Neutrophil (primary cell): ENCODE results near the gene OR11A1.

Source experiments
- H3K27ac ChIP-seq: fragments of 200-600 bp; sonication (generic); 2 replicates; pipeline ENCODE4 v1.5.1; 2016; ENCODE audit warnings: mild to moderate bottlenecking, moderate library complexity
- H3K27me3 ChIP-seq: fragments of 200-600 bp; sonication (generic); 2 replicates; pipeline ENCODE4 v1.6.0; 2016; ENCODE audit warnings: mild to moderate bottlenecking
- H3K36me3 ChIP-seq: fragments of 200-600 bp; sonication (generic); 2 replicates; pipeline ENCODE4 v1.5.1; 2017
- H3K4me1 ChIP-seq, 2 experiments: fragments of 200-600 bp in 1 of 2; sonication (generic) in 1 of 2; 1 replicate in 1 of 2; 2 replicates in 1 of 2; pipeline versions ENCODE4 v1.5.1 to v1.6.1; 2013 to 2016; ENCODE audit warnings: low read depth in 1 of 2, low read length in 1 of 2, mild to moderate bottlenecking in 1 of 2, moderate library complexity in 1 of 2; ENCODE audit not compliant: control insufficient read depth in 1 of 2, insufficient read depth in 1 of 2
- H3K4me3 ChIP-seq, 2 experiments: fragments of 200-600 bp in 1 of 2; sonication (generic) in 1 of 2; 1 replicate in 1 of 2; 2 replicates in 1 of 2; pipeline ENCODE4 v1.5.1; 2013 to 2016; ENCODE audit warnings: low read depth in 1 of 2, low read length in 1 of 2, mild to moderate bottlenecking in 1 of 2, moderate library complexity in 1 of 2
- H3K9me3 ChIP-seq: fragments of 200-600 bp; sonication (generic); 2 replicates; pipeline ENCODE4 v1.5.1; 2016
- TF ChIP-seq, protein P1 (sequence below): fragments of 200-600 bp; sonication (generic); IDR thresholded peaks from 2 replicates; pipeline ENCODE4 v1.5.1; 2016; ENCODE audit warnings: antibody characterized with exemption

The OR11A1 gene

DNA sequence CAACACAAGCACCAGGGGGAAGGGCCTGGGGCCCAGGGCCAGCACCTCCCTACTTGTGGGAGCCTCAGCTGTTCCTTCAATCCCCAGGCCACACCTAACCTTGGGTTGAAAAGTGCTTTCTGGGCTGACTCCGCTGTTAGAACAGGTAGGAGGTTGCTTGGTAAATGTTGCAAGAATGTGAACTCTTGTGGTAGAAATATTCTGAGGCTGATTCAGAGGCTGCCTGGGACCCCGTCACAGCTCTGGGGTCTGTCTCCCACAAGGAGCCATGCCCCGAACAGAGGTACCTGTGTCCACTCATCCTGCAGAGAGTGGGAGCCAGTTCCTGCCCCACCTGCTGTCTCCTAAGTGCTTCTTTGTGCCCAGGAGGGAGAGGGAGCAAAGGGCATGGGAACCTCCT, 45.3 kb upstream of the OR11A1 start:
- TF ChIP-seq, protein P1, sequence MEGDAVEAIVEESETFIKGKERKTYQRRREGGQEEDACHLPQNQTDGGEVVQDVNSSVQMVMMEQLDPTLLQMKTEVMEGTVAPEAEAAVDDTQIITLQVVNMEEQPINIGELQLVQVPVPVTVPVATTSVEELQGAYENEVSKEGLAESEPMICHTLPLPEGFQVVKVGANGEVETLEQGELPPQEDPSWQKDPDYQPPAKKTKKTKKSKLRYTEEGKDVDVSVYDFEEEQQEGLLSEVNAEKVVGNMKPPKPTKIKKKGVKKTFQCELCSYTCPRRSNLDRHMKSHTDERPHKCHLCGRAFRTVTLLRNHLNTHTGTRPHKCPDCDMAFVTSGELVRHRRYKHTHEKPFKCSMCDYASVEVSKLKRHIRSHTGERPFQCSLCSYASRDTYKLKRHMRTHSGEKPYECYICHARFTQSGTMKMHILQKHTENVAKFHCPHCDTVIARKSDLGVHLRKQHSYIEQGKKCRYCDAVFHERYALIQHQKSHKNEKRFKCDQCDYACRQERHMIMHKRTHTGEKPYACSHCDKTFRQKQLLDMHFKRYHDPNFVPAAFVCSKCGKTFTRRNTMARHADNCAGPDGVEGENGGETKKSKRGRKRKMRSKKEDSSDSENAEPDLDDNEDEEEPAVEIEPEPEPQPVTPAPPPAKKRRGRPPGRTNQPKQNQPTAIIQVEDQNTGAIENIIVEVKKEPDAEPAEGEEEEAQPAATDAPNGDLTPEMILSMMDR = no peak
- no peaks in the 10 kb centered on the region for H3K9me3 ChIP-seq
- H3K36me3 ChIP-seq = no peaks in the 10 kb centered on the region
- no peak overlapping the region for H3K27ac ChIP-seq
- H3K4me3 ChIP-seq = no peak overlapping the region
- H3K27me3 ChIP-seq = no peaks in the 10 kb centered on the region
- no peaks in the 10 kb centered on the region for H3K4me1 ChIP-seq

DNA sequence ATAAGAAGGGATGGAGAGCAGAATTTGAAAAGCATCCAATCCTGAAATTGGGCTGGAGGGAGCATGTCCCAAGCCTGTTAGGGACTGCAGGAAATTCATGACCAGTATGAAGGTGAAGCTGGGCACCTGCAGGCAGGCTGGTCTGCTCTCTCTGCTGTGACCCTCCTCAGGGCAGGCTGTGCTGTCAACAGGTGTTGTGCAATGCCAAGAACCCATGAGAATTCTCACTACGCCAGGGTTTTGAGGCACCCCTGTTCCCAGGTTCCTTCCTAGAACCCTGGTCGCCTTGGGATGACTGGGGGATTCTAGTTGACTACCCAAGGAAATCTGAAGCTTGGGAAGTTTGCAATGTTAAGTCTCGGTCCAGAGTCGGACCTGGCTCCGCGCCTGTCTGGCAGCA, 44.2 kb upstream of the OR11A1 start:
- Histone ChIP-seq H3K9me3 (no peaks in the 10 kb centered on the region), H3K27me3 (no peaks in the 10 kb centered on the region), H3K4me1 (no peaks in the 10 kb centered on the region), H3K4me3 (no peak overlapping the region), H3K36me3 (no peaks in the 10 kb centered on the region), H3K27ac (no peak overlapping the region)
- TF ChIP-seq, protein P1 = no peak

DNA sequence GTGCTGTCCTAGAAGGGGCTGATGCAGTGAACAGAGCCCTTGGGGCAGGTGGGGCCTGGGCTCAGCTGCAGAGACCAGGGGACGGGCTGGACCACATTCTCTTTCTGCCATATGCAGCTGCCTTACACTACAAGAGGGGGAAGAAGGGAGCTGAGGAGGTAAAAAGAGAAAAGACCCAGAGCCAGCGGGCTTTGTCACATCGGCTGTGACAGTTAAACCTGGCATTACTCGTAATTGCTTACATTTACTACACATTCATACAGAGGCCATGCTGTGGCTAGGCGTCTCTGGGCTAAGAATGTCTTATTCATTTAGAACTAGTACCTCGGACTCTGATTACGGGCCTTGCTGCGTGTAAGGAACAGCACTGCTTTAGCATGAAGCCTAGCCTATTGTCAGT, 43.7 kb upstream of the OR11A1 start:
- Histone ChIP-seq H3K27me3 (no peaks in the 10 kb centered on the region), H3K27ac (no peak overlapping the region), H3K36me3 (no peaks in the 10 kb centered on the region), H3K4me3 (no peak overlapping the region), H3K9me3 (no peaks in the 10 kb centered on the region), H3K4me1 (no peaks in the 10 kb centered on the region)
- TF ChIP-seq, protein P1 = no peak

DNA sequence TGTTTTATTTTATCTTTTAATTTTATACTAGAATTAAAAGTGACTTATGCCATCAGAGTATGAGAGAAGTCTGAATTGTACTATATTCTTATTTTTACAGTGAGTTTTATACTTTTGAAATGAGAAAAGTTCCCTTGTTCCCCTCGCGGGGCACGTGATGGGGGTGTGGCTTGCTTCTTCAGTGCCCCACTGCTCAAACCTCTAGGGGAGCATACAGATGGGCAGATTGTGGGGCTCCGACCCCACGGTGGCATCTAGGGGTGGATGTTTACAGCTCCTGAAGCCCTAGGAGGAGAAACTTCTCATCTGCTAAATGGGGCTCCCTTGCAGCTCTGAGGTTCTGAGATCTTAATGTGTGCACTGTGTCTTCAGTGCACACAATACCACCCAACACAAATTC, 42.8 kb upstream of the OR11A1 start:
- H3K9me3 ChIP-seq = no peaks in the 10 kb centered on the region
- no peak overlapping the region for H3K4me3 ChIP-seq
- TF ChIP-seq, protein P1 = no peak
- H3K27me3 ChIP-seq = no peaks in the 10 kb centered on the region
- H3K4me1 ChIP-seq = no peaks in the 10 kb centered on the region
- H3K27ac ChIP-seq = no peak overlapping the region
- no peaks in the 10 kb centered on the region for H3K36me3 ChIP-seq

DNA sequence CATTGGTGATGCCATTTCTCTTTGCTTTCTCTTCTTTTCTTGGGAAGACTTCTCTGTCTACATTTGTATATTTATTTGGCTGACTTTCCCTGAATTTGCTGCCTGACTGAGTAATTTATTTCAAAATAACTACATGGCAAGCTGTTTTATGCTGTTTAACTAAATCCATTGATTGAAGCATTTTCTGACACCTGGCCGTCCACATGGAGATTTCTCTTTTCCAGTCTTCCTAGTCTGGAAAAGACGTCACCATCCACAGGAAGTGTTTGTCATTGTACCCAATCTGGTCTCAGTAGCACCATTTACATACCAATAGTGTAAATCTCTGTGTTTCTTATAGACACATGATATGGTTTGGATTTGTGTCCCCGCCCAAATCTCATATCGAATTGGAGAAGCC, 40.1 kb upstream of the OR11A1 start:
- TF ChIP-seq, protein P1 = no peak

DNA sequence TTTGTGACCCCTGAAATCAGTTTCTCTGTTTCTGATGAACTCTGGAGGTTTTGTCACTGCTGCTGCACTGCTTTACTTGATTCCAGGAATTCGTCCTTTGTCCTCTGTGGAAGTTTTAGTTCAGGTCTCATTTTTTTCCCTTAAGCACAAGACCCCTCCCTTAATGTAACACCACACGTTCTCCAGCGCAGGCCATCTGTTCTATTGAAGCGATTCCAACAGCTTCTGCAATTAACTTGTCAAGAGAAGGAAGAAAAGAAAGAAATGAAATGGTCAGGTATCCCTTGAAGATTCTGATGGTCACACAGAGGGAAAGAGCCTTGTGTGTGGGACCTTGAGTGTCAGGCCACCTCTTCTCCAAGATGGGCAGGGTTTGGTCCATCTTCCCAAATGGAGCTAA, 38.7 kb upstream of the OR11A1 start:
- H3K27ac ChIP-seq = no peak overlapping the region
- H3K4me1 ChIP-seq = peaks cover under 1 to 1% of the 10 kb centered on the region in 2 experiments
- H3K36me3 ChIP-seq = no peaks in the 10 kb centered on the region
- TF ChIP-seq, protein P1 = no peak
- no peaks in the 10 kb centered on the region for H3K9me3 ChIP-seq
- H3K4me3 ChIP-seq = no peak overlapping the region
- no peaks in the 10 kb centered on the region for H3K27me3 ChIP-seq

More for the DNA sequence above, 40.1 kb upstream of the OR11A1 start:
- H3K4me3 ChIP-seq = no peak overlapping the region
- no peaks in the 10 kb centered on the region for H3K9me3 ChIP-seq
- no peaks in the 10 kb centered on the region for H3K36me3 ChIP-seq
- no peaks in the 10 kb centered on the region for H3K27me3 ChIP-seq
- H3K27ac ChIP-seq = no peak overlapping the region
- no peaks in the 10 kb centered on the region for H3K4me1 ChIP-seq
